ENCODE measurements around the gene PATE4.
"Not testable (repeated sequence)": the region's sequence is repeated elsewhere in the genome, so short reads cannot be mapped to it uniquely, and the experiment has no call there.

Gene PATE4, protein sequence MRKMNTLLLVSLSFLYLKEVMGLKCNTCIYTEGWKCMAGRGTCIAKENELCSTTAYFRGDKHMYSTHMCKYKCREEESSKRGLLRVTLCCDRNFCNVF

DNA sequence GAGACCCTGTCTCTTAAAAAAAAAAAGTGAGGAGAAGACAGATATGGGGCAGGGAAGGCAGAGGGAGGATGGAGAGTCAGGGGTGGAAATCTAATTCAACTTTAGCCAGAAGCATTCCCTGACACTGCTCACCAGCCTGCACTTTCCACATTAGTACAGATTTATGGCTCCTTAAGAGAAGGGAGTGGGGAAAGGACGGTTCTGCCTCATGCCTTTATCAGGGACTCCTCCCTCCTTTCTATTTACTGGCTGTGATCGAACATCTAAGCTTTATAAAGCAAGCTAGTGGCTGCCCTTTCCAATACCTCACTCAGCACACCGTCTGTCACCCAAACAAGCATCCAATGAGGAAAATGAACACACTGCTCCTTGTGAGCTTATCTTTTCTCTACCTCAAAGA, at the start of gene PATE4:
PATE4 (plus strand) TSS at position 301 of the 400 bp plus-strand sequence; CDS start at position 345, 44 bp downstream.
- DNase-seq, result no peak

DNA sequence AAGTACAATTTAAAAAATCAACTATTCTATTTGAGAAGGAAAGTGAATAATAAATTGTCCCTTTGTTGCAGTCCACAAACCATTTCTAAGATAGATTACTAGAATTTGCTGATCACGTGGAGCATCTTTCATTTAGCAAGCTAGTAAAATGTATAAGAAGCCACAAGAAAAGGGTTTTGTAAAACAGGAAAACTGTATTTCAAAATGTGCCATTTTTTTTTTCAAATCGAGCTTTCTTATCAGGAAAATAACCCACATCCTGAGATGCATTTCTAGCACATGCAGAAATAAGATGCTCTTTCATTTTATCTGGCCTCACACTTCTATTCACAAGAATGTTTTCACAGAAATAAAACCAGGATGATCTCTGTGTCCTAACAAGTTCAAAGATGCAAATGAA, 48.4 kb upstream of the PATE4 start:
- DNase-seq, result no peak

- DNase-seq, result no peak
Observed at GRCh38 chr11:125787827-125788226, 45.3 kb upstream of the PATE4 start, which contains the start of gene PATE3. Gene PATE3 (plus strand): TSS chr11:125788127. CDS start chr11:125788152, 25 bp downstream.

- DNase-seq, result no peak
Observed at GRCh38 chr11:125790825-125791224, 42.3 kb upstream of the PATE4 start.

DNA sequence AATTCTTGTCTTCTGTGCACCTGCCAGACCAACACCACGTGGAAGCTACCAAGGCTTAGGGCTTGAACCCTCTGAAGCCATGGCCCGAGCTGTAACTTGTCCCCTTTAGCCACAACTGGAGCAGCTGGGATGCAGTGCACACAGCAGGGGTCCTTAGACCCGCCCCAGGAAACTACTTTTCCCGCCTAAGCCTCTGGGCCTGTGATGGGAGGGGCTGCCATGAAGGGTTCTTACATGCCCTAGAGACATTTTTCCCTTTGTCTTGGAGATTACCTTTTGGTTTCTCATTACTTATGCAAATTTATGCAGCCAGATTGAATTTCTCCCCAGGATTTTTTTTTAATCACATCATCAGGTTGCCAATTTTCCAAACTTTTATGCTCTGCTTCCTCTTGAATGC, 35.5 kb upstream of the PATE4 start:
- no peak for DNase-seq

DNA sequence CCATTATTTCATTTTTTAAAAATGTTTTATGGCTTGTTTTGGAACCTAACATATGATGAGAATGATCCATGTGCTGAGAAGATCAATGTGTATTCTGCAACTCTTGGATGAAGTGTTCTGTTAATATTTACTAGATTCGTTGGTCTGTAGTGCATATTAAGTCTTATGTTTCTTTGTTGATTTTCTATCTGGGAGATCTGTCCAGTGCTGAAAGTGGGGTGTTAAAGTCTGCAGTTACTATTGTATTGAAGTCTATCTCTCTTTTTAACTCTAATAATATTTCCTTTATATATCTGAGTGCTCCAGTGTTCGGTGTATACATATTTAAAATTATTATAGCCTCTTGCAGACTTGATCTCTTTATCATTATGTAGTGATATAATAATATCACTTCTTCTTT, 33.3 kb upstream of the PATE4 start:
- no peak for DNase-seq

- no peak for DNase-seq
Observed at GRCh38 chr11:125802387-125802786, 30.7 kb upstream of the PATE4 start.

- DNase-seq, result no peak
Observed at GRCh38 chr11:125807909-125808308, 25.2 kb upstream of the PATE4 start.

- no peak for DNase-seq
Observed at GRCh38 chr11:125835748-125836147, 2.6 kb downstream of the PATE4 start.

DNA sequence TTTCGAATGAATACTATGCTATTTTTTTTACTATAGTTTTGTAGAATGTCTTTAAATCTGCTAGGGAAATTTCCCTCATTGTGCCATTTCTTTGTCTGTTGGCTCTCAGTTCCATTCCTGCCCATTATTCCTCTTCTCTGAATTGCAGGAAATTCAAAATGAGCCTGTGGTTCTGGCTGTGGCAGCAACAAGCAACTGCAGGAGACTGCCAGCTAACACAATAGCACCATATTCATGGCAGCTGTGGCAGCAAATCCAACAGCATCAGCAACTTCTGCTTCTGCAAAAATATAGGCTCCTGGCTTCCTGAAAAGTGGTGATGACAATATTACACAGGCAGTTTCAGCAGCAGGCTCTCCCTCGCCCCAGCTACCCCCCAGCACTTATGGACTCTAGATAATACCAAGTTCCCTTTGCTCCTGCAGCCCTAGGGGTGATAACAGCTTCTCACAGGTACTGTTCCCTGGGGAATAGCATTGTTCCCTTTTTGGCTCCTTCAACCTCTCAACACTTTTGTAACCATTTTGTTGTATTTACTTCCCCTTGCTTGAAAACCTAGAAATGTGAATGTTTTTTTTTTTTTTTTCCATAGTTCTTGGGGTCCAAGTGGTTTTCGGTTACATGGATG, 9.3 kb downstream of the PATE4 start:
- no peak for DNase-seq

- no peak for DNase-seq
Observed at GRCh38 chr11:125846188-125846587, 13.1 kb downstream of the PATE4 start.

DNA sequence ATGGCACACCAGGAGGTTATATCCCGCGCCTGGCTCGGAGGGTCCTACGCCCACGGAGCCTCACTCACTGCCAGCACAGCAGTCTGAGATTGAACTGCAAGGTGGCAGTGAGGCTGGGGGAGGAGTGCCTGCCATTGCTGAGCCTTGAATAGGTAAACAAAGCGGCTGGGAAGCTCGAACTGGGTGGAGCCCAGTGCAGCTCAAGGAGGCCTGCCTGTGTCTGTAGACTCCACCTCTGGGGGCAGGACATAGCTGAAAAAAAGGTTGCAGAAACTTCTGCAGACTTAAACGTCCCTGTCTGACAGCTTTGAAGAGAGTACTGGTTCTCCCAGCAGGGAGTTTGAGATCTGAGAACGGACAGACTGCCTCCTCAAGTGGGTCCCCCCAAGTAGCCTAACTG, 24.6 kb downstream of the PATE4 start:
- DNase-seq, result not testable (repeated sequence)

- not testable (repeated sequence) for DNase-seq
Observed at GRCh38 chr11:125862786-125863185, 29.7 kb downstream of the PATE4 start.

DNA sequence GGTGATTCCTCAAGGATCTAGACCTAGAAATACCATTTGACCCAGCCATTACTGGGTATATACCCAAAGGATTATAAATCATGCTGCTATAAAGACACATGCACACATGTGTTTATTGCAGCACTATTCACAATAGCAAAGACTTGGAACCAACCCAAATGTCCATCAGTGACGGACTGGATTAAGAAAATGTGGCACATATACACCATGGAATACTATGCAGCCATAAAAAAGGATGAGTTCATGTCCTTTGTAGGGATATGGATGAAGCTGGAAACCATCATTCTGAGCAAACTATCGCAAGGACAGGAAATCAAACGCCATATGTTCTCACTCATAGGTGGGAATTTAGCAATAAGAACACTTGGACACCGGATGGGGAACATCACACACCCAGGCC, 32.2 kb downstream of the PATE4 start:
- not testable (repeated sequence) for DNase-seq

- no peak for DNase-seq
Observed at GRCh38 chr11:125869521-125869920, 36.4 kb downstream of the PATE4 start.

- no peak for DNase-seq
Observed at GRCh38 chr11:125871391-125872137, 38.4 kb downstream of the PATE4 start.

- DNase-seq, result no peak
Observed at GRCh38 chr11:125872138-125872491, 39.0 kb downstream of the PATE4 start.

DNA sequence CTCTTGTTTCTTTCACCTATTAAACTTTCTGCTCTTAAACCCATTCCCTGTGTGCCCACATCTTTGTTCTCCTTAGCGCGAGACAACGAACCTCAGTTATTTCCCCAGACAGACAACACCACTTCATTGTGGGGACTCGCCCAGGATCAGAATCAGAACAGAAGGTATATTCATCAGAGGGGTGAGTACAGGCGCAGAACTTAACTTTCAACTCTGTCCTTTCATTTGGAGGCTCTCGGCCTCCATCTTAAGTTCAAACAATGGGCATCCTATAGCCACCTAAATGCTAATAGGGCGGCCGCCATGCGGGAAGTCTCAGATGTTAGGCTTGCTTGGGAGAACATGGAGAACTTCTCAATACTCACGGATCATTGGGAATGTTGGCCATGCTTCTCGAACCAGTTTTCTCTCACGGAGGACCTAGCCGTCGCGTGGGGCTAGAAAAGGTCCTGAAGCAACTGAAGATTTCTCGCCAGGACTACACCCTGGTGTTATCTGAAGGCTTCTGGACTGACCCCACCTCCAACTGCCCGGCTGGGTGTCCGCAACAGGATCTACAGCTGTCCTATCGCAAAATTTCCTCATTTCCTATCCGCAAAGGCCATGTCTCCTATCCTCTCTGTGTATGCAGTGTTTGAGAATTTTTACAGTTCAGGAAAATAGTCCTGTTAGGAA, 40.9 kb downstream of the PATE4 start:
- no peak for DNase-seq

- DNase-seq, result no peak
Observed at GRCh38 chr11:125874556-125875124, 41.5 kb downstream of the PATE4 start.

DNA sequence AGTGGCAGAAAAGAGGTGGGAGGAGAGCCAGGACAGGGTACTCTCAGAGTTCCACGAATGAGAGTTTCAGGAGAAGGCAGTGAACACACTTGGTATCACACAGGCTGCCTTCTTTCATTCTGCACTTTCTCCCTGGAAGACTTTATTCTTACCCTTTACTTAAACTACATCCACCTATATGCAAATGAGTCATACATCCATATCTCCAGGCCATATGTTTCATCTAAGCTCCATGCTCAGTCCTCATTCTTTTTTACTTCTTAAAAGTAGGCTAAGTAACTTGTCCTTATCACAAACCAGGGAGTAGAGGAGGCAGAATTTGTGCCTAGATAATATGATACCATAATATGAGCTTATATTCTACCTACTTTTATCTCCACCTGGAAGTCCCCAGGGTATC, 48.2 kb downstream of the PATE4 start:
- no peak for DNase-seq

GRCh38 chr11:125883375-125883774, 50.3 kb downstream of the PATE4 start:
- DNase-seq, result no peak

DNA sequence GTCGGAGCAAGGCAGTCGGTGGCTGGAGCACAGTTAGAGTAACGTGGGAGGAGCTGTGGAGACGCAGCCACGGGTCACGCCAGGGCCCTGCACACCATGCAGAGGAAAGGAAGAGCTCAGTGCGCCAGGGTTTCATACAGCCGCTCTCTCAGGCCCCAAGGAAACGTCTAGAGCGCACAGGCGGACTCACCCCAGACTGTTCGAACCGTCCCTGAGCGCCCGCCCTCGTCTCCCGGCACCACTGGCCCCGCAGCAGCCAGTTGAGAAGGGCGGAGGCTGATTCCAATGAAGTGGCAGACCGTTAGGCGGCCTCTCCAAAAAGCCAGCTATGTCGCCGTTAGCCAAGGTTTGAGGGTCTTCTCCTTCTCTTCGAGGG, 53.9 kb downstream of the PATE4 start:
- peak in 2 of 4 experiments; percentile 31 to 35 for DNase-seq

Data from activated naive CD4-positive, alpha-beta T cell (primary cell).